B cell (primary cell): ENCODE measurements around the gene EPHA7. TPM values are rescaled to one million over a fixed set of nuclear protein-coding genes. Genes with fewer than 3 reads are reported as not detected.

ENCODE experiments used
- ATAC-seq: fragments of 200-7000 bp; cut with Tn5 transposase; one replicate; pipeline ENCODE4 v1.10.0; 2021; ENCODE audit warnings: low read depth, mild to moderate bottlenecking, moderate number of reproducible peaks, moderate library complexity
- CTCF ChIA-PET: fragments of 350-600 bp; sonication (Branson Sonifier 250); formaldehyde crosslinking; loops from one replicate; lab custom pipeline; 2021; ENCODE audit warnings: antibody characterized with exemption, inconsistent platforms; lab: Charles Lee
- POLR2A ChIA-PET: fragments of 350-600 bp; sonication (Branson Sonifier 250); formaldehyde crosslinking; loops from one replicate; lab custom pipeline; 2021; ENCODE audit warnings: antibody characterized with exemption; lab: Charles Lee
- DNase-seq: peaks from one replicate; pipeline ENCODE4 v3.0.0; 2013
- H2AFZ ChIP-seq: 2 replicates; pipeline ENCODE4 v1.6.1; 2012; ENCODE audit warnings: mild to moderate bottlenecking, low read depth, low read length; ENCODE audit not compliant: insufficient read depth, poor library complexity, severe bottlenecking
- H3K27ac ChIP-seq, 2 donors: 1 replicate in 1 of 2; 2 replicates in 1 of 2; pipeline ENCODE4 v1.5.1; 2012 to 2013; ENCODE audit warnings: low read length in 2 of 2, mild to moderate bottlenecking in 2 of 2, moderate library complexity in 1 of 2
- H3K27me3 ChIP-seq, 4 experiments: fragments of 200-600 bp in 1 of 4; sonication (generic) in 1 of 4; replicated peaks in 1 of 4; 1 replicate in 2 of 4; 2 replicates in 2 of 4; pipeline versions ENCODE4 v1.6.1 to v1.7.0; 2013 to 2016; ENCODE audit warnings: low read length in 3 of 4, mild to moderate bottlenecking in 2 of 4, mixed read lengths in 1 of 4, moderate library complexity in 1 of 4; ENCODE audit not compliant: insufficient read depth in 4 of 4, control insufficient read depth in 3 of 4; ENCODE audit errors: control extremely low read depth in 1 of 4
- H3K36me3 ChIP-seq, 2 experiments: replicated peaks in 1 of 2; 1 replicate in 1 of 2; 2 replicates in 1 of 2; pipeline versions ENCODE4 v1.6.1 to v1.7.1; 2013; ENCODE audit warnings: low read length in 1 of 2; ENCODE audit not compliant: insufficient read depth in 2 of 2, control insufficient read depth in 1 of 2; ENCODE audit errors: control extremely low read depth in 1 of 2, extremely low read depth in 1 of 2
- H3K4me1 ChIP-seq, 2 donors: fragments of 200-600 bp in 1 of 2; sonication (generic) in 1 of 2; 1 replicate in 1 of 2; 2 replicates in 1 of 2; pipeline versions ENCODE4 v1.5.1 to v1.6.1; 2013 to 2017; ENCODE audit warnings: low read length in 2 of 2; ENCODE audit not compliant: control insufficient read depth in 2 of 2, insufficient read depth in 2 of 2
- H3K4me2 ChIP-seq: replicated peaks from 2 replicates; pipeline ENCODE3; 2012; ENCODE audit warnings: mild to moderate bottlenecking, low read depth, low read length; ENCODE audit not compliant: poor library complexity, severe bottlenecking
- H3K4me3 ChIP-seq, 5 experiments: fragments of 200-600 bp in 1 of 5; sonication (generic) in 1 of 5; 1 replicate in 3 of 5; 2 replicates in 2 of 5; pipeline versions ENCODE4 v1.5.1 to v1.7.0; 2011 to 2016; ENCODE audit warnings: low read length in 4 of 5, mild to moderate bottlenecking in 4 of 5, low read depth in 2 of 5, control low read depth in 1 of 5, moderate library complexity in 1 of 5; ENCODE audit not compliant: insufficient read depth in 1 of 5; ENCODE audit errors: control extremely low read depth in 1 of 5, extremely low read depth in 1 of 5
- H3K79me2 ChIP-seq: fragments of 200-600 bp; sonication (generic); one replicate; pipeline ENCODE4 v1.6.0; 2016; ENCODE audit warnings: low read length; ENCODE audit not compliant: control insufficient read depth, insufficient read depth
- H3K9ac ChIP-seq: fragments of 200-600 bp; sonication (generic); 2 replicates; pipeline ENCODE4 v1.6.1; 2017; ENCODE audit warnings: mild to moderate bottlenecking, low read length, moderate library complexity
- H3K9me3 ChIP-seq, 3 donors: one replicate each; pipeline versions ENCODE4 v1.6.1 to v1.7.1; 2013; ENCODE audit warnings: low read length in 2 of 3; ENCODE audit not compliant: control insufficient read depth in 2 of 3, insufficient read depth in 1 of 3; ENCODE audit errors: control extremely low read depth in 1 of 3
- H4K20me1 ChIP-seq: 2 replicates; pipeline ENCODE4 v1.6.0; 2012; ENCODE audit warnings: mild to moderate bottlenecking, low read length; ENCODE audit not compliant: insufficient read depth, control insufficient read depth, poor library complexity, severe bottlenecking
- H3K27ac Mint-ChIP-seq: one replicate; pipeline ENCODE4 v1.8.0; 2021; ENCODE audit warnings: mixed read lengths
- H3K27me3 Mint-ChIP-seq: one replicate; pipeline ENCODE4 v1.8.0; 2021; ENCODE audit warnings: mixed read lengths
- H3K4me1 Mint-ChIP-seq: one replicate; pipeline ENCODE4 v1.8.0; 2021; ENCODE audit warnings: mixed read lengths
- H3K4me3 Mint-ChIP-seq: one replicate; pipeline ENCODE4 v1.8.0; 2021; ENCODE audit warnings: mixed read lengths
- H3K9me3 Mint-ChIP-seq: one replicate; pipeline ENCODE4 v1.8.0; 2022; ENCODE audit warnings: mixed read lengths; ENCODE audit not compliant: insufficient read depth
- EZH2 ChIP-seq: IDR thresholded peaks from 2 replicates; pipeline ENCODE4 v1.6.1; 2012; ENCODE audit warnings: borderline replicate concordance, low read depth, mild to moderate bottlenecking, moderate library complexity, low read length; ENCODE audit not compliant: insufficient read depth, poor library complexity, severe bottlenecking
- WGBS: methylation state at CpG from one replicate; pipeline ENCODE4 v1.1.5; 2013; ENCODE audit warnings: missing lambda C conversion rate; ENCODE audit not compliant: insufficient coverage; 5-methylcytosine and 5-hydroxymethylcytosine counted together
- intact Hi-C: fragments of 100-400 bp; cut with micrococcal nuclease; formaldehyde crosslinking; loops from one replicate; pipeline ENCODE4 v1.10.0; 2022
- polyA plus RNA-seq: library from polyadenylated mRNA; depleted of rRNA; stranded (reverse); fragments of >200 nt; gene quantifications from 2 replicates; pipeline ENCODE4 v1.2.3, GENCODE V29; 2012
- total RNA-seq, 2 donors: library from RNA; stranded (reverse); fragments of 120-200 nt in 1 of 2; gene quantifications; 1 replicate in 1 of 2; 2 replicates in 1 of 2; pipeline versions ENCODE4 v1.2.3 to v1.2.4, GENCODE V29; 2013 to 2022
- TF ChIP-seq, protein P1 (sequence below): fragments of 200-600 bp; IDR thresholded peaks from one replicate; pipeline ENCODE4 v1.8.0; 2022; ENCODE audit warnings: antibody characterized with exemption, mild to moderate bottlenecking

The EPHA7 gene
- total and polyA plus RNA-seq, 2 donors (not counting 1 experiment from before 2014, with no cell fraction given), result not detected

DNA sequence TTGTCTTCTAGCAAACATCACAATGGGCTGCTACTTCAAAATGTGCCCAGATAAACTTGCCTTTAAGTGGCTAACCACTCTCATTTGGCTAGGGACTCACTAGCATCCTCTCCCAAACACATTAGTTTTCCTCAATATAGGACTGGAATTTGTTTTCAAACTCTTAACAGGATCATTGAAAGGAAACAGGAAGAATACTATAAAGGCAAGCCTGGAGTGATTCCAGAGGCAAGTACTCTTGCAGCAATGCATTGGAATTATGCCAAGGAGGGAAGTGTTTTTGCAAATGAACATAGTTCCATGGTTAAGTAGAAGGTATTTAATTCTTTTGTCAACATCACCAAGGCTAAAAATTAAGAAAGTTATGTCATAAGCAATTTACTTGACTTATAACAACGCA, 12.2 kb downstream of the EPHA7 start:
- no peak overlapping the region for H3K4me3 ChIP-seq
- H4K20me1 ChIP-seq, result no peaks in the 10 kb centered on the region
- Mint-ChIP-seq H3K27me3 (no peaks in the 10 kb centered on the region), H3K4me3 (no peak overlapping the region), H3K4me1 (no peaks in the 10 kb centered on the region), H3K9me3 (no peaks in the 10 kb centered on the region), H3K27ac (no peak overlapping the region)
- no peak for TF ChIP-seq EZH2
- TF ChIP-seq, protein P1, sequence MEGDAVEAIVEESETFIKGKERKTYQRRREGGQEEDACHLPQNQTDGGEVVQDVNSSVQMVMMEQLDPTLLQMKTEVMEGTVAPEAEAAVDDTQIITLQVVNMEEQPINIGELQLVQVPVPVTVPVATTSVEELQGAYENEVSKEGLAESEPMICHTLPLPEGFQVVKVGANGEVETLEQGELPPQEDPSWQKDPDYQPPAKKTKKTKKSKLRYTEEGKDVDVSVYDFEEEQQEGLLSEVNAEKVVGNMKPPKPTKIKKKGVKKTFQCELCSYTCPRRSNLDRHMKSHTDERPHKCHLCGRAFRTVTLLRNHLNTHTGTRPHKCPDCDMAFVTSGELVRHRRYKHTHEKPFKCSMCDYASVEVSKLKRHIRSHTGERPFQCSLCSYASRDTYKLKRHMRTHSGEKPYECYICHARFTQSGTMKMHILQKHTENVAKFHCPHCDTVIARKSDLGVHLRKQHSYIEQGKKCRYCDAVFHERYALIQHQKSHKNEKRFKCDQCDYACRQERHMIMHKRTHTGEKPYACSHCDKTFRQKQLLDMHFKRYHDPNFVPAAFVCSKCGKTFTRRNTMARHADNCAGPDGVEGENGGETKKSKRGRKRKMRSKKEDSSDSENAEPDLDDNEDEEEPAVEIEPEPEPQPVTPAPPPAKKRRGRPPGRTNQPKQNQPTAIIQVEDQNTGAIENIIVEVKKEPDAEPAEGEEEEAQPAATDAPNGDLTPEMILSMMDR, result no peak
- ATAC-seq (no peak), DNase-seq (no peak)
- no peak overlapping the region for H3K4me2 ChIP-seq
- H3K36me3 ChIP-seq, result no peaks in the 10 kb centered on the region
- intact Hi-C loops, result no loop called here
- H3K9me3 ChIP-seq, result no peaks in the 10 kb centered on the region
- WGBS, result no CpG with 5 or more reads among the region's 1 CpG
- H3K27ac ChIP-seq, result no peak overlapping the region
- ChIA-PET POLR2A (no interaction called here), CTCF (no interaction called here)
- no peaks in the 10 kb centered on the region for H3K4me1 ChIP-seq
- H3K27me3 ChIP-seq, result no peaks in the 10 kb centered on the region
- H3K9ac ChIP-seq, result no peak overlapping the region
- no peaks in the 10 kb centered on the region for H3K79me2 ChIP-seq
- H2AFZ ChIP-seq, result no peak overlapping the region

DNA sequence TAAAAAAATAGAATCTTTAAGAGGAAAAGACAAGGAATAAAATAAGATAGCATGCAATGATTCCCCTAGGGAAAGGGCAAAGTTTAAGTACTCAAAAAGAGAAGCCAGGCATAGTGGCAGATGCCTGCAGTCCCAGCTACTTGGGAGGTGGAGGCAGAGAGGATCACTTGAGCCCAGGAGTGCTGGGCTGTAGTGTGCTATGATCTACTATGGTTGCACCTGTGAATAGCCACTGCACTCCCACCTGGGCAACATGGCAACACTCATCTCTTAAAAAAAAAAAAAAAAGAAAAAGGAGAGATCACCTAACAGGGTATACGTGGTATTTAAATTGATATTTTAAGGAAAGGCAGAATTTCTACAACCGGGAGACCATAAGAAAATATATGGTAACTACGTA, 16.0 kb downstream of the EPHA7 start:
- H4K20me1 ChIP-seq, result no peaks in the 10 kb centered on the region
- no peak overlapping the region for H3K4me3 ChIP-seq
- no peaks in the 10 kb centered on the region for H3K27me3 Mint-ChIP-seq
- H3K4me1 Mint-ChIP-seq, result no peaks in the 10 kb centered on the region
- H3K9ac ChIP-seq, result no peak overlapping the region
- 100% methylated on average over 1 of the region's 3 CpGs for WGBS
- H3K27ac ChIP-seq, result no peak overlapping the region
- H2AFZ ChIP-seq, result no peak overlapping the region
- H3K79me2 ChIP-seq, result no peaks in the 10 kb centered on the region
- ATAC-seq, result no peak
- TF ChIP-seq, protein P1, result no peak
- no peak for TF ChIP-seq EZH2
- no peak overlapping the region for H3K4me3 Mint-ChIP-seq
- H3K27me3 ChIP-seq, result no peaks in the 10 kb centered on the region
- no peaks in the 10 kb centered on the region for H3K9me3 ChIP-seq
- intact Hi-C loops, result no loop called here
- H3K4me2 ChIP-seq, result no peak overlapping the region
- POLR2A ChIA-PET, result no interaction called here
- CTCF ChIA-PET, result no interaction called here
- DNase-seq, result no peak
- H3K27ac Mint-ChIP-seq, result no peak overlapping the region
- H3K36me3 ChIP-seq, result no peaks in the 10 kb centered on the region
- no peaks in the 10 kb centered on the region for H3K4me1 ChIP-seq
- peaks cover 2% of the 10 kb centered on the region for H3K9me3 Mint-ChIP-seq
